SKM-1 treated with dmso at 0.1 percent for 144 hours (cell line): ENCODE measurements around the gene ZNF780A.
"Not testable (repeated sequence)": the region's sequence is repeated elsewhere in the genome, so short reads cannot be mapped to it uniquely, and the experiment has no call there.

Experiments used
- DNase-seq: peaks from one replicate; lab custom pipeline; 2025; ENCODE audit not compliant: unreplicated experiment; lab: John Stamatoyannopoulos, UW

Gene ZNF780A

GRCh38 chr19:40088299-40089047 lies 2.3 kb downstream of the ZNF780A start:
- DNase-seq: no peak

- DNase-seq: no peak
Observed at GRCh38 chr19:40084948-40085347, 5.8 kb downstream of the ZNF780A start.

GRCh38 chr19:40081411-40081810 lies 9.3 kb downstream of the ZNF780A start:
- DNase-seq: peak; percentile 32

- no peak for DNase-seq
Observed at GRCh38 chr19:40080289-40080688, 10.5 kb downstream of the ZNF780A start.

GRCh38 chr19:40078377-40078776 lies 12.4 kb downstream of the ZNF780A start:
- no peak for DNase-seq

- DNase-seq: no peak
Observed at GRCh38 chr19:40070058-40070457, 20.7 kb downstream of the ZNF780A start.

- DNase-seq: no peak
Observed at GRCh38 chr19:40059624-40060023, 31.1 kb downstream of the ZNF780A start.

- DNase-seq: no peak
Observed at GRCh38 chr19:40057166-40057565, 33.6 kb downstream of the ZNF780A start.

GRCh38 chr19:40056505-40056904 lies 34.2 kb downstream of the ZNF780A start:
- DNase-seq: no peak

- DNase-seq: peak; percentile 77
Observed at GRCh38 chr19:40055832-40056504, 34.8 kb downstream of the ZNF780A start, which contains the start of gene ZNF780B. ZNF780B (minus strand) TSS chr19:40056231; CDS start chr19:40050332, 5,899 bp downstream.

- DNase-seq: no peak
Observed at GRCh38 chr19:40055049-40055448, 35.7 kb downstream of the ZNF780A start.

- no peak for DNase-seq
Observed at GRCh38 chr19:40054632-40055031, 36.1 kb downstream of the ZNF780A start.

GRCh38 chr19:40053491-40053890 lies 37.3 kb downstream of the ZNF780A start:
- DNase-seq: no peak

GRCh38 chr19:40041718-40042117 lies 49.0 kb downstream of the ZNF780A start:
- DNase-seq: not testable (repeated sequence)

- DNase-seq: not testable (repeated sequence)
Observed at GRCh38 chr19:40038047-40038446, 52.7 kb downstream of the ZNF780A start.

GRCh38 chr19:40035996-40036395 lies 54.7 kb downstream of the ZNF780A start:
- DNase-seq: no peak

- no peak for DNase-seq
Observed at GRCh38 chr19:40033989-40034560, 56.7 kb downstream of the ZNF780A start.

- no peak for DNase-seq
Observed at GRCh38 chr19:40026597-40026970, 64.2 kb downstream of the ZNF780A start.

- no peak for DNase-seq
Observed at GRCh38 chr19:40025938-40026596, 64.7 kb downstream of the ZNF780A start.

GRCh38 chr19:40023969-40024368 lies 66.8 kb downstream of the ZNF780A start:
- no peak for DNase-seq
